ENCODE measurements around the gene UBXN1.
"Not testable (repeated sequence)": the region's sequence is repeated elsewhere in the genome, so short reads cannot be mapped to it uniquely, and the experiment has no call there.

Gene UBXN1

GRCh38 chr11:62671608-62672389, 7.1 kb downstream of the UBXN1 start, which contains the start of the genes LBHD1 and UQCC3:
Gene LBHD1 (minus strand): TSS chr11:62672267. CDS start chr11:62670031, 2,236 bp downstream.
Gene UQCC3 (plus strand): TSS chr11:62671673. CDS start chr11:62671746, 73 bp downstream.
- DNase-seq (ENCODE audit: low spot score) = peak; percentile 80

- DNase-seq (ENCODE audit: low spot score) = no peak
Measured at GRCh38 chr11:62671236-62671607, 7.7 kb downstream of the UBXN1 start.

- DNase-seq (ENCODE audit: low spot score) = no peak
Measured at GRCh38 chr11:62669420-62670161, 9.3 kb downstream of the UBXN1 start.

GRCh38 chr11:62667460-62667859, 11.4 kb downstream of the UBXN1 start:
- no peak for DNase-seq (ENCODE audit: low spot score)

GRCh38 chr11:62666259-62666926, 12.5 kb downstream of the UBXN1 start:
- DNase-seq (ENCODE audit: low spot score) = no peak

- DNase-seq (ENCODE audit: low spot score) = no peak
Measured at GRCh38 chr11:62665599-62666258, 13.1 kb downstream of the UBXN1 start.

GRCh38 chr11:62665075-62665598, 13.7 kb downstream of the UBXN1 start, which contains the start of the genes C11orf98 and CSKMT:
Gene C11orf98 (minus strand): TSS chr11:62665210. CDS start chr11:62665169, 41 bp downstream.
Gene CSKMT (plus strand): TSS chr11:62665312. CDS start chr11:62665880, 568 bp downstream.
- DNase-seq (ENCODE audit: low spot score) = peak; percentile 92

- peak; percentile 58 for DNase-seq (ENCODE audit: low spot score)
Measured at GRCh38 chr11:62664405-62665074, 14.3 kb downstream of the UBXN1 start.

- no peak for DNase-seq (ENCODE audit: low spot score)
Measured at GRCh38 chr11:62656796-62657429, 22.0 kb downstream of the UBXN1 start.

GRCh38 chr11:62654297-62654696, 24.6 kb downstream of the UBXN1 start:
- DNase-seq (ENCODE audit: low spot score) = no peak

- DNase-seq (ENCODE audit: low spot score) = no peak
Measured at GRCh38 chr11:62652161-62653006, 26.5 kb downstream of the UBXN1 start.

GRCh38 chr11:62650283-62650682, 28.6 kb downstream of the UBXN1 start:
- DNase-seq (ENCODE audit: low spot score) = not testable (repeated sequence)

- DNase-seq (ENCODE audit: low spot score) = no peak
Measured at GRCh38 chr11:62649486-62649885, 29.4 kb downstream of the UBXN1 start.

- DNase-seq (ENCODE audit: low spot score) = no peak
Measured at GRCh38 chr11:62648967-62649364, 29.9 kb downstream of the UBXN1 start.

- no peak for DNase-seq (ENCODE audit: low spot score)
Measured at GRCh38 chr11:62648185-62648966, 30.5 kb downstream of the UBXN1 start.

- DNase-seq (ENCODE audit: low spot score) = no peak
Measured at GRCh38 chr11:62647609-62648005, 31.3 kb downstream of the UBXN1 start.

GRCh38 chr11:62646825-62647608, 31.9 kb downstream of the UBXN1 start:
- no peak for DNase-seq (ENCODE audit: low spot score)

Data from HuH-7 (cell line).